Stimulated activated CD4-positive, alpha-beta T cell treated with anti-CD3 and anti-CD28 coated beads, Interleukin-12 subunit alpha, Interleukin-12 subunit beta, amount 100 ng/mL, for 4 hours (primary cell): ENCODE measurements around the gene CD101.

ENCODE experiments used
- DNase-seq: peaks from one replicate; pipeline ENCODE4 v3.0.0-alpha.2; 2020

Gene CD101

DNA sequence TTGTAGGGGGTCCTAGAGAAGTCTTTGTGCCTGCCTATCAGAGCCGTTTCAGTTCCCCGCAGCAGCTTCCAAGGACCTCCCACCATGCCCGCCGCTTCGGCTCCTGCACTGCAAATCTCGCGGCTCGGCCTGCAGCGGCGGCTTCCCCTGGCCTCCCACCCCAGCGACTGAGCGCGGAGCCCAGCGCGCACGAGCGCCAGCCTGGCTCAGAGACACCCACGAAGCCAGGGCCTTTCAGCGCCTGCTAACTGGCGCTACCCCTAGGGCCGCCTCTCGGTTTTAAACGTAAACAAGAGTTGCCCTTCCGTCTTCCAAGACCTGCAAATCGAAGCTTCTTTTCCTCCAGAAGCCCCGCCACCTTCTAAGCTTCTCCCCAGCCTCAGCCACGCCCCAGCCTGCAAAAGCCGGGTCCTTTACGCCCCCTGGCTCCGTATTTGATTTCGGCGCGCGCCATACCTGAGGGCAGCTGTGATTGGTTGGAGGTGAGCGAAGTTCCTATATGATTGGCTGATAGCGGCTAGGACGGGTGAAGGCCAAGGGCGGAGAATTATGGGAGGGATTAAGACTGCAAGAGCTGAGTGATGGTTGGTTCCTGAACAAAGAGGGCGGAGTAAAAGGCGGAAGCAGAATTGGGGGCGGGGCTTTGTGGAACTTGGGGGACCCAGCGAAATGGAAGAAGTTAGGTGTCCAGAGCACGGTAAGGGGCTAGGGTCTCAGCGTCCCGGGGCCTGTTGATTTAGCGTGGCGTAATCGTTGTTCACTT is 58.3 kb downstream of the CD101 start, which contains the start of gene TTF2:
Gene TTF2, plus strand, starts transcription at position 649 of the 763 bp plus-strand sequence. Its CDS starts 21 bp downstream, at position 670.
- peak; percentile 89 for DNase-seq

GRCh38 chr1:117060441-117061317 is 59.1 kb downstream of the CD101 start:
- DNase-seq: no peak

- no peak for DNase-seq
These were observed 60.4 kb downstream of the CD101 start for GRCh38 chr1:117061986-117062415.

GRCh38 chr1:117066367-117066766 is 64.8 kb downstream of the CD101 start:
- DNase-seq: no peak

GRCh38 chr1:117067533-117068370 is 66.2 kb downstream of the CD101 start:
- DNase-seq: peak; percentile 30

- DNase-seq: no peak
These were observed 67.0 kb downstream of the CD101 start for GRCh38 chr1:117068580-117068979.

DNA sequence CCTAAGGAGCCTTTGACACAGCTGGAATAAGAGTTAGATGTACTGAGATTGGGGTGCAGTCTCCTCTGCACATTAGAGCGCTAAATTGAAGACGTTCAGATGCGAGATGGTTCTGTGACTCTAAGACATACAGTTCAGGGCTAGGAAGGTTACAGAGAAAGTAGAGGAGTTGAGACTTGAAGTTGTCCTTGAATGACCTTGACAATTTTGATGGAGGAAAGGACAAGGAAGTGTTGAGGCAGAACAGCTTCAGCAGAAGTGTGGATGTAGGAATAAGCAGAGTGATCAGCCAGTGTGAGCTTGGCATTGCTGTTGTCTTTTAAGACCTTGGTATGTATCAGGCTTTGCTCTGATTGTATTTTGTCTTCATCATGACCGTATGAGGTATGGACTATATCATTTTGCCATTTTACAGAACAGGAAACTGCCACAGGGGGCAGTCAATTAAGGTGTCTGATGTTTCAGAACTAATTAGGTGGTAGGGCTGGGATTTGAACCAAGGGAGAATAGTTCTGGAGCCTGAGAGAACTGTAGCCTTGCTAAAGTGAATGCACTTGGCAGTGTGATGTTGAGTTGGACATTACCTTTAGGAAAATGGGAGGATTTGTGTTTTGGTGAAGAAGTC is 67.8 kb downstream of the CD101 start:
- DNase-seq: no peak

DNA sequence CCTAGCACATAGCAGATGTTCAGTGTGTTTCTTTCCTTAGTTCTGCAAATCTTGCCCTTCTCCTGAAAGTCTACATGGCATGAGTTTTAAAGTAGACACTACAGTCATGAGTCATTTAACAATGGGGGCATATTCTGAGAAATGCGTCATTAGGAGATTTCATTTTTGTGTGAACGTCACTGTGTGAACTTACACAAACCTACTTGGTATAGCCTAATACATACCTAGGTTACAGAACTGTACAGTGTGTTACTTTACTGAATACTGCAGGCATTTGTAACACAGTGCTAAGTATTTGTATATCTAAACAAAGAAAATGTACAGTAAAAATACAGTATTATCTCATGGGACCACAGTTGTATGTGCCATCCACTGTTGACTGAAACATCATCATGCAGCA is 68.6 kb downstream of the CD101 start:
- no peak for DNase-seq

- no peak for DNase-seq
These were observed 75.1 kb downstream of the CD101 start for GRCh38 chr1:117076648-117077047.

- DNase-seq: peak; percentile 25
These were observed 75.7 kb downstream of the CD101 start for GRCh38 chr1:117077267-117077666.

GRCh38 chr1:117079737-117080136 is 78.2 kb downstream of the CD101 start:
- DNase-seq: no peak

GRCh38 chr1:117084231-117084630 is 82.7 kb downstream of the CD101 start:
- DNase-seq: no peak
